B cell (primary cell): ENCODE data around the gene CTIF. TPM values are rescaled to one million over a fixed set of nuclear protein-coding genes. Genes with fewer than 3 reads are reported as not detected.

ENCODE experiments used
- ATAC-seq: fragments of 200-7000 bp; cut with Tn5 transposase; one replicate; pipeline ENCODE4 v1.10.0; 2021; ENCODE audit warnings: low read depth, mild to moderate bottlenecking, moderate number of reproducible peaks, moderate library complexity
- CTCF ChIA-PET: fragments of 350-600 bp; sonication (Branson Sonifier 250); formaldehyde crosslinking; loops from one replicate; lab custom pipeline; 2021; ENCODE audit warnings: antibody characterized with exemption, inconsistent platforms; lab: Charles Lee
- POLR2A ChIA-PET: fragments of 350-600 bp; sonication (Branson Sonifier 250); formaldehyde crosslinking; loops from one replicate; lab custom pipeline; 2021; ENCODE audit warnings: antibody characterized with exemption; lab: Charles Lee
- DNase-seq: peaks from one replicate; pipeline ENCODE4 v3.0.0; 2013
- H2AFZ ChIP-seq: 2 replicates; pipeline ENCODE4 v1.6.1; 2012; ENCODE audit warnings: mild to moderate bottlenecking, low read depth, low read length; ENCODE audit not compliant: insufficient read depth, poor library complexity, severe bottlenecking
- H3K27ac ChIP-seq, 2 donors: 1 replicate in 1 of 2; 2 replicates in 1 of 2; pipeline ENCODE4 v1.5.1; 2012 to 2013; ENCODE audit warnings: low read length in 2 of 2, mild to moderate bottlenecking in 2 of 2, moderate library complexity in 1 of 2
- H3K27me3 ChIP-seq, 4 experiments: fragments of 200-600 bp in 1 of 4; sonication (generic) in 1 of 4; replicated peaks in 1 of 4; 1 replicate in 2 of 4; 2 replicates in 2 of 4; pipeline versions ENCODE4 v1.6.1 to v1.7.0; 2013 to 2016; ENCODE audit warnings: low read length in 3 of 4, mild to moderate bottlenecking in 2 of 4, mixed read lengths in 1 of 4, moderate library complexity in 1 of 4; ENCODE audit not compliant: insufficient read depth in 4 of 4, control insufficient read depth in 3 of 4; ENCODE audit errors: control extremely low read depth in 1 of 4
- H3K36me3 ChIP-seq, 2 experiments: replicated peaks in 1 of 2; 1 replicate in 1 of 2; 2 replicates in 1 of 2; pipeline versions ENCODE4 v1.6.1 to v1.7.1; 2013; ENCODE audit warnings: low read length in 1 of 2; ENCODE audit not compliant: insufficient read depth in 2 of 2, control insufficient read depth in 1 of 2; ENCODE audit errors: control extremely low read depth in 1 of 2, extremely low read depth in 1 of 2
- H3K4me1 ChIP-seq, 2 donors: fragments of 200-600 bp in 1 of 2; sonication (generic) in 1 of 2; 1 replicate in 1 of 2; 2 replicates in 1 of 2; pipeline versions ENCODE4 v1.5.1 to v1.6.1; 2013 to 2017; ENCODE audit warnings: low read length in 2 of 2; ENCODE audit not compliant: control insufficient read depth in 2 of 2, insufficient read depth in 2 of 2
- H3K4me2 ChIP-seq: replicated peaks from 2 replicates; pipeline ENCODE3; 2012; ENCODE audit warnings: mild to moderate bottlenecking, low read depth, low read length; ENCODE audit not compliant: poor library complexity, severe bottlenecking
- H3K4me3 ChIP-seq, 5 experiments: fragments of 200-600 bp in 1 of 5; sonication (generic) in 1 of 5; 1 replicate in 3 of 5; 2 replicates in 2 of 5; pipeline versions ENCODE4 v1.5.1 to v1.7.0; 2011 to 2016; ENCODE audit warnings: low read length in 4 of 5, mild to moderate bottlenecking in 4 of 5, low read depth in 2 of 5, control low read depth in 1 of 5, moderate library complexity in 1 of 5; ENCODE audit not compliant: insufficient read depth in 1 of 5; ENCODE audit errors: control extremely low read depth in 1 of 5, extremely low read depth in 1 of 5
- H3K79me2 ChIP-seq: fragments of 200-600 bp; sonication (generic); one replicate; pipeline ENCODE4 v1.6.0; 2016; ENCODE audit warnings: low read length; ENCODE audit not compliant: control insufficient read depth, insufficient read depth
- H3K9ac ChIP-seq: fragments of 200-600 bp; sonication (generic); 2 replicates; pipeline ENCODE4 v1.6.1; 2017; ENCODE audit warnings: mild to moderate bottlenecking, low read length, moderate library complexity
- H3K9me3 ChIP-seq, 3 donors: one replicate each; pipeline versions ENCODE4 v1.6.1 to v1.7.1; 2013; ENCODE audit warnings: low read length in 2 of 3; ENCODE audit not compliant: control insufficient read depth in 2 of 3, insufficient read depth in 1 of 3; ENCODE audit errors: control extremely low read depth in 1 of 3
- H4K20me1 ChIP-seq: 2 replicates; pipeline ENCODE4 v1.6.0; 2012; ENCODE audit warnings: mild to moderate bottlenecking, low read length; ENCODE audit not compliant: insufficient read depth, control insufficient read depth, poor library complexity, severe bottlenecking
- H3K27ac Mint-ChIP-seq: one replicate; pipeline ENCODE4 v1.8.0; 2021; ENCODE audit warnings: mixed read lengths
- H3K27me3 Mint-ChIP-seq: one replicate; pipeline ENCODE4 v1.8.0; 2021; ENCODE audit warnings: mixed read lengths
- H3K4me1 Mint-ChIP-seq: one replicate; pipeline ENCODE4 v1.8.0; 2021; ENCODE audit warnings: mixed read lengths
- H3K4me3 Mint-ChIP-seq: one replicate; pipeline ENCODE4 v1.8.0; 2021; ENCODE audit warnings: mixed read lengths
- H3K9me3 Mint-ChIP-seq: one replicate; pipeline ENCODE4 v1.8.0; 2022; ENCODE audit warnings: mixed read lengths; ENCODE audit not compliant: insufficient read depth
- CTCF ChIP-seq: fragments of 200-600 bp; IDR thresholded peaks from one replicate; pipeline ENCODE4 v1.8.0; 2022; ENCODE audit warnings: antibody characterized with exemption, mild to moderate bottlenecking
- EZH2 ChIP-seq: IDR thresholded peaks from 2 replicates; pipeline ENCODE4 v1.6.1; 2012; ENCODE audit warnings: borderline replicate concordance, low read depth, mild to moderate bottlenecking, moderate library complexity, low read length; ENCODE audit not compliant: insufficient read depth, poor library complexity, severe bottlenecking
- WGBS: methylation state at CpG from one replicate; pipeline ENCODE4 v1.1.5; 2013; ENCODE audit warnings: missing lambda C conversion rate; ENCODE audit not compliant: insufficient coverage; 5-methylcytosine and 5-hydroxymethylcytosine counted together
- intact Hi-C: fragments of 100-400 bp; cut with micrococcal nuclease; formaldehyde crosslinking; loops from one replicate; pipeline ENCODE4 v1.10.0; 2022
- polyA plus RNA-seq: library from polyadenylated mRNA; depleted of rRNA; stranded (reverse); fragments of >200 nt; gene quantifications from 2 replicates; pipeline ENCODE4 v1.2.3, GENCODE V29; 2012
- total RNA-seq, 2 donors: library from RNA; stranded (reverse); fragments of 120-200 nt in 1 of 2; gene quantifications; 1 replicate in 1 of 2; 2 replicates in 1 of 2; pipeline versions ENCODE4 v1.2.3 to v1.2.4, GENCODE V29; 2013 to 2022

The CTIF gene
- total and polyA plus RNA-seq, 2 donors (not counting 1 experiment from before 2014, with no cell fraction given): 3.6 to 16.2 TPM

- H3K4me3 Mint-ChIP-seq: no peak overlapping the region
- CTCF ChIA-PET: no interaction called here
- H3K27me3 ChIP-seq: no peaks in the 10 kb centered on the region
Measured at GRCh38 chr18:48613589-48614404, 75.0 kb downstream of the CTIF start.

More at GRCh38 chr18:48613589-48614404, 75.0 kb downstream of the CTIF start:
- no peak overlapping the region for H3K4me3 ChIP-seq
- Mint-ChIP-seq H3K4me1 (no peaks in the 10 kb centered on the region), H3K27ac (no peak overlapping the region), H3K27me3 (no peaks in the 10 kb centered on the region), H3K9me3 (no peaks in the 10 kb centered on the region)
- H4K20me1 ChIP-seq: no peaks in the 10 kb centered on the region
- TF ChIP-seq CTCF (no peak), EZH2 (no peak)
- no peaks in the 10 kb centered on the region for H3K4me1 ChIP-seq
- no peak overlapping the region for H3K9ac ChIP-seq
- no peaks in the 10 kb centered on the region for H3K9me3 ChIP-seq
- ATAC-seq: no peak
- no peaks in the 10 kb centered on the region for H3K79me2 ChIP-seq
- POLR2A ChIA-PET: no interaction called here
- H2AFZ ChIP-seq: no peak overlapping the region
- 89% methylated on average over 10 of the region's 15 CpGs for WGBS
- H3K27ac ChIP-seq: no peak overlapping the region
- intact Hi-C loops: no loop called here
- no peak for DNase-seq
- no peak overlapping the region for H3K4me2 ChIP-seq
- H3K36me3 ChIP-seq: no peaks in the 10 kb centered on the region
